Islet precursor cell (in vitro differentiated cells): ENCODE data around the gene NAV1.

ENCODE experiments used
- DNase-seq: peaks from one replicate; pipeline ENCODE4 v3.0.0-alpha.2; 2018

Gene NAV1

DNA sequence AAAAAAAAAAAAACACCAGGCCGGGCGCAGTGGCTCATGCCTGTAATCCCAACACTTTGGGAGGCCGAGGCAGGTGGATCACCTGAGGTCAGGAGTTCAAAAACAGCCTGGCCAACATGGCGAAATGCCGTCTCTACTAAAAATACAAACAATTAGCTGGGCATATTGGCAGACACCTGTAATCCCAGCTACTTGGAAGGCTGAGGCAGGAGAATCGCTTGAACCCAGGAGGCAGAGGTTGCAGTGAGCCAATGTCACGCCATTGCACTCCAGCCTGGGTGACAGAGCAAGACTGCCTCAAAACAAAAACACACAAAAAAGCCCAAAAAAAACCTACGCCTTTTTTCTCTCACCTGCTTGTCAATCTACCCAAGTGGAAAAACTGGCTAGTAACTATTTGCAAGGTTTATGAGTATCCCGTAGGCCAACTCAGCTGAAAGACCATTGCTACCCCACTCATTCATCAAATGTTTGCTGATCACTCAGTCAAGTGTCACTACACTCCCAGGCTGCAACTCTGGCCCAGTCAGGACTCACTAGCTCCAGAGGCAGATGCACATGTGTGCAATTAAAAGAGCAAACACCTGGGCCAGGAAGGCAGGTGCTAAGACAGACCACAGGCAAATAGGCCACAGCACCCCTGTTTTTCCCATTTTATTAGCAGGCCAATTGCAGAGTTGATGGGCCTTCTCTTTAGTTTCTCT is 34.0 kb upstream of the NAV1 start:
- peak; percentile 48 for DNase-seq

DNA sequence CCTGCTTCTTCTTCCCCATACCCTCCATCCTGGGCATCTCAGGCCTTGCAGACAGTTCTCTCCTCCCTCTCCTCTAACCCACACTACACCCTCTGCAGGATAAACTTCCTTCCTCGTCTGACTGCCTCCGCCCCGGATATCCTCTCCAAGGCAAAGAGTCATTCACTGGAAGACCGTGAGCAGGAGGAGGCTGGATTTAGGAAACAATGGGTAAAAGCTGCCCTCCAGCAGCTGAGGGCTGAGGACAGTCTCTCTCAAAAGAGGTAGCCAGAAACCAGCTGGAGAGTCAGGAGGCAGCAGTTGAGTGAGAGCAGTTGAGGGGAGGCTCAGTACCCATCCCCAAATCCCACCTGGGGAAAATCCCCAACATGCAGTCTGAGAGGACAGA is 33.4 kb upstream of the NAV1 start:
- peak; percentile 73 for DNase-seq

DNA sequence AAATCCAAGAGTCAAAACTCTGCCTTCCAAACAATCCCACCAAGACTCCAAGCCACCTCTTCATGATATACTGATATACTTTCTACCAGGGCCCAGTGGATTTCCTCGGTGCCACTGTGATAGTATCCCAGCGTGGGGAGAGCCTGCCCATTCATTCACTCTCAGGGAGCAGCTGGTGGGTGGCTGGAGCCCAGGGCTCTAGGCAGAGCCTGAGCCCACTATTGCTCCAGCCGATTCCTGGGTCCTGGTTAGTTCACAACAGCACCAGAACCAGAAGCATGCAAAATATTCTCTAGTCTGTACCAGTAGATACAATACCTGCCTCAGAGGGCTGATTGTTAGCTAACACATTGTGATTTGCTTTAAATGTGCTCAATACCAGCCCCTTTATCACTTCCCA is 32.8 kb upstream of the NAV1 start:
- peak; percentile 44 for DNase-seq

DNA sequence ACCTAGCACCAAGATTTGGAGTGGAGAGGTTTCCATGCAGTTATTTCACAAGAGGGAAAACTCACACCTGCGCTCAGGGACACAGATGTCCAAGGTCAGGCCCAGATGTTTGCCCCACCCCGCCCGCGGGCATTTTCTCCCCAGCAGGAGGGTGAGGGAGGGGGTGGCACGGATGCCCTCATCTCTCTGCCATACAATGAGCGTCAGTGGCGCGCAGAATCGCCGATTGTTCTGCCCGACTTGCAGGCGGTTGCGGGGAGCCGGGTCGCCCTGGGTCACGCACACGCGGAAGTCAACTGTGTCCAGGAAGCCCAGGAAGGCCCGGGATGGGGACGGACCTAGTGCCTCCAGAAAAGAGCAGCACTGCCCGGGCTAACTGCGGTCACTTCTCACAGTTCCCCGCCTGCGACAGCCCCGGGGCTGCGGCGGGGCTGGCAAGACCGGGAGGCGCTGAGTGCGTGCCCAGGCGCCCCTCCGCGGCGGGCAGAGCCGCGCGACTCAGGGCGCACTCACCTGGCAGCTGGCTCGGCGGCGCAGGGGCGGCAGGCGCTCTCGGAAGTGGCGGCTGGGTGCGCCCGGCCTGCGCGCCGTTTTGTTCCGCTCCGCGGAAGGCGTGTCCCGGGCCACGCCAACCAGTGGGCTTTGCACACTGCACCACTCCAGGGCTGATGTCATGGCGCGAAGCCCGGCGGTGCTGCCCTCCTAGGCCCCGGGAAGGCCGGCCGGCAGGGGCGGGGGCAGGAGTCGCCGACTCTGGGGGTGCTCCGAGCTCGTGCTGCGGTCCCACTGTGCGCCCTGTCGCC is 32.2 kb upstream of the NAV1 start, which contains the start of gene CSRP1:
CSRP1 (minus strand) TSS at position 567 of the 803 bp plus-strand sequence. CDS start 10,820 bp downstream, outside the sequence.
- peak; percentile 89 for DNase-seq

DNA sequence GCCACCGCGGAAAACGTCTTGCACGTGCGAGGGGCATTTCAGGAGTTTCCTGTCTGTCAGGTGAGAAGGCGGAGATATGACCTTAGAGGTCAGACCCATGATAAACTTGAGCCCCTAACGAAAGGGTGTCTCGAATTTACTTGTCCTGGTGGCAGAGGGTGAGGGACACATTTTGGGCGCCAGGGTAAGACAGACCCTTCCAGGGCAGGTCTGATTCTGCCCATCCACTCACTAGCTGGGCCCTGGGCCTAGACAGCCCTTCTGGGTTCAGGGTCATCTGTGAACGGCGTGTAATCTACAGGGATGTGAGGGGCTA is 31.6 kb upstream of the NAV1 start:
- DNase-seq, result no peak

DNA sequence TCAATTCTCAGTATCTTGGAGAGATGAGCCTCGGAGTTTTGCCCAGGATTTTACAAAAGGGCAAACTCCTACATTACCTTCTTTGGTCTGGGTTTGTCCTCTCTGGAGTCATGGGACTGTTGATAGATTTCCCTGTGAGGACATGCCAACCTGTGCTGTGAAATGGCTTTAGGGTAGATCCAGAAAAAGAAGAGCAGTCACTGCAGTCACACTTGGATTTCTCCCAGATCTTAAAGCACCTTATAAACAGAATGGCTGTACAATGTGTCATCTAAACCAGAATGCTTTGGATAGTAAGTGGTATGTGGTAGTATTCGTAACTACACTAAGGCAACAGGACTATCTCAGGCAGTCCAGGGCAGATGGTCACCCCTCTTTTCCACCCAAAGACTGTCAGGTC is 30.1 kb upstream of the NAV1 start:
- peak; percentile 45 for DNase-seq

DNA sequence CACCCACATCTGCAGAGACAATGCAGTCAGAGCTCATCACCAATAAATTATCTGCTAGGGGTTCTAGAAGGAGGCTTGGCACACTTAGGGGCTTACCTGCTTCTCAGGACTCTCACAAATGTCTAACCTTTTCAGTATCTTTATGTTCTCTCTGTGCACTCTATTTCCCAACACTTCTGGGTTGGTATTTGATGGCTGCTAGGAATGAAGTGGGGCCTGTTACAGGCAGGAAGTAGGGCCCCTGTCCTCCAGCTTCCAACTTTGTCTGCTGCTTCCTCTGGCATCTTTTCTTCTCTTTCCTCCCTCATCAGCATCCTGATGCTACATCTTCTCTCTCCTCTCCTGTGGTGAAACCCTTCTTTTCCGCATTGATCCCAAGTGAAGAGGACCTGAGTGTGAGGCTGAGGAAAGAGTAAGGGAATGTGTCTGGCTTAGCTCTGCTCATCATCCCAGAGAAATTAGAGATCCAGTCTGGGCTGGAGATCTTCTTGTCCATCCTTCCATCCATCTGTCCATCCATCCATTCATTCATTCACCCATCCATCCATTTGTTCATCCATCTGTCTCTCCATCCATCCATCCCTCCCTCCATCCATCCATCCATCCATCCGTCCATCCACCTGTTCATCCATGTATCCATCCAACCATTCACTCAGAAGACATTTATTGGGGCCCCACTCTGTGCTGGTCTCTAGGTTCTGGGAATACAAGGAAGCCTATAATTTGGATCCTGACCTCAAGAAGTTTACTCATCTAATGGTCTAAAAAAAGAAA is 29.1 kb upstream of the NAV1 start:
- DNase-seq, result peak; percentile 36

DNA sequence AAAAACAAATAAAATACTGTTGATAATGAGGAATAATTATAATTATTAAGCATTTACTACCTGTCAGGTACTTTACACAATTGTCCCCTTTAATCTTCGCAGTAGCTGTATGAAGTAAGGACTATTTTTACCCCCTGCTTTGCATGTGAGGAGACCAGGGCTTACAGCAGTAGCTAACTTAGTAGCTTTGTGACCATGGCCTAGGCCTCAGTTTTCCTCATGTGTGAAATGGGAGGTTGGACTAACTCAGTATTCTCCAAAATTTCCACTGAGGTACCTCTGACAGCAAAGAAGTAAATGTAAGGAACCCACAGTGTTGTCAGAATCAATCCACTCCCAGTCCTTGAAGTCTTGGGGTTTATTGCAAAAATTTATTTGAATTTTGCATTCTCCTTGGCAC is 28.2 kb upstream of the NAV1 start:
- no peak for DNase-seq

DNA sequence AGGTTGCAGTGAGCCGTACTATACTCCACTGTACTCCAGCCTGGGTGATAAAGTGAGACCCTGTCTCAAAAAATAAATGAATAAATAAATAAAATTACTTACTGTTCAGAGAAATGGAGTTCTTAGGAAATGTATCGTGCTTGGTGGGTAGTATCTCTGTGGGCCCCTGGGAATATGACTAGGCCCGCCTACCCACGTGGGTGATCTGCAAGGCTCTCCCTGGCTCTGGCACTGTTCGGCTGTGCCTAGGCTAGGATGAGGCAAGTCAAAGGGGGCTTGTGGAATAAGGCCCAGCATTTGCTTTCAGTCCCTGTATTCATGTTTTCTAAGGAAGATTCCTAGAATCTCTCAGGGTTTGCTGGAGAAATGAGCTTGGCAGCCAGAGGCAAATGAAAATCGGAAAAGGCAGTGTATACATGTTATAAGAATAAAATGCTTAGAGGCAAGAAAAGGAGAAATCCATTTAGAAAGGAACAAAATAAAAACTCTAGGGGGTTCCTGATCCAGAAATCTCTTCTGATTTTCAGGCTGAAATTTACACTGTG is 27.5 kb upstream of the NAV1 start:
- peak; percentile 46 for DNase-seq

DNA sequence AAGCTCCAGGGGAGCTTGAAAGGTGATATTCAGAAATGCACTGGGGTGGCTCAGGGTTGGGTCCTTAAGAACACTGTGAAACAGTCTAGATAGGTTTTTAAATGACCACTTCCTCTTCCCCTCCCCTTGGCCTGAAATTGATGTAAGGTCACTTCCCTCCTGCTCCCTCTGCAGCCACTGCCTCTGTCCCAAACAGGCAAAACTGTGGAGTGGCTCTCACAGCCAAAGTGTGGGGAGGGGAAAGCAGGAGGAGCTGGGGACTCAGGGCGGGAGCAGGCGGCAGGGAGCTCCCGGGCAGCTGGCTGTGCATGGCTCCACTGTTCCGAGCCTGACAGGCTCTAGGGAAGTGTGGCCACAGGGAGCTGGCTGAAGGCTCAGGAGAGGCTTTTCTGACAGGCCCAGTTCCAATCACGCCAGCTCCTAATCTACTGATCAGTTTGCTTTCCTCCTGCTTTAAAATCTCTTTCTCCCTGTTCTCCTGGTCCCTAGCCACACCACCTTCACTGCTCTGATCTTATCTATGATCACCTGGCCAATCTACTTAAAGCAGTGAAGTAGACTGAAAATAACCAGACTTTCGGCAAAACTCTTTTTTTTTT is 26.9 kb upstream of the NAV1 start:
- DNase-seq, result peak; percentile 97

DNA sequence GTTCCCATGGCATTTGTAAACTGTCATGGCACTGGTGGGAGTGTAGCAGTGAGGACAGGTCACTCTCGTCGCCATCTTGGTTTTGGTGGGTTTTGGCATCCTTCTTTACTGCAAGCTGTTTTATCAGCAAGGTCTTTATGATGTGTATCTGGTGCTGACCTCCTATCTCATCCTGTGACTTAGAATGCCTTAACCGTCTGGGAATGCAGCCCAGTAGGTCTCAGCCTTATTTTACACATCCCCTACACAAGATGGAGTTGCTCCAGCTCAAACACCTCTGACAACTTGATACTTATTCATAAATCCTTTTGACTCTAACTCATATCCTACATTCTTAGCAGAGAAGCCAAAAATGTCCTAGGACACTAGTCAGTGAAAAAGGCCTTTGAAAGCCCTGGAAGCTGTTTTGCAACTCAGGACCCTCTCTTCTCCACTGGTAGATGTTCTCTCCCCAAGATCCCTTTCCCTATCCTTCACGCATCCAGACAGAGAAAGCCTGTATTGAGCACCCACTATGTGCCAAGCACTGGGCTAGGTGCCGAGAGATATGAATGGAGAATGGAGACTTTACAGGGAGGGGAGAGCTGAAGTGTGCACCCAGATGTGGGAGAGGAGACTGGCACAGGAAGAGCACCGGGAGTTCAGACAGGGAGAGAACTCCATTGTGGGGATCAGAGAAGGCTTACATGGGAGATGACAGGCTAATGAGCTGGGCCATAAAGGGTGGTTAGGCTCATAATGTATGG is 25.3 kb upstream of the NAV1 start:
- peak; percentile 67 for DNase-seq

DNA sequence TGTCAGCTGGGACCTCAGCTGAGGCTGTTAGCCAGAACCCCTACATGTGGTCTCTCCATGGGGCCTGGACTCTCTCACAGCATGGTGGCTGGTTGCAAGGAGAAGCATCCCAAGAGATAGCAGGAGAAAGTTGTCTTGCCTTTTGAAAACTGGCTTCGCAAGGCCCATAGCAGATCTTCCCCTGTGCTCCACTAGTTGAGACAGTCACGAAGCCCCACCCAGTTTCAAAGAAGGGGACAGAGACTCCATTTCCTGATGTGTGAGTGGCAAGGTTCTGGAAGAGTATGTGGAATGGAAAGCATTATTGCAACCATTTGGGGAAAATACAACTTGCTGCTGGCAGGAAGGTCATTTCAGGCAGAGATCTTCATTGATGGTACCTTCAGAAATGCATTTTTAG is 24.5 kb upstream of the NAV1 start:
- DNase-seq, result no peak

DNA sequence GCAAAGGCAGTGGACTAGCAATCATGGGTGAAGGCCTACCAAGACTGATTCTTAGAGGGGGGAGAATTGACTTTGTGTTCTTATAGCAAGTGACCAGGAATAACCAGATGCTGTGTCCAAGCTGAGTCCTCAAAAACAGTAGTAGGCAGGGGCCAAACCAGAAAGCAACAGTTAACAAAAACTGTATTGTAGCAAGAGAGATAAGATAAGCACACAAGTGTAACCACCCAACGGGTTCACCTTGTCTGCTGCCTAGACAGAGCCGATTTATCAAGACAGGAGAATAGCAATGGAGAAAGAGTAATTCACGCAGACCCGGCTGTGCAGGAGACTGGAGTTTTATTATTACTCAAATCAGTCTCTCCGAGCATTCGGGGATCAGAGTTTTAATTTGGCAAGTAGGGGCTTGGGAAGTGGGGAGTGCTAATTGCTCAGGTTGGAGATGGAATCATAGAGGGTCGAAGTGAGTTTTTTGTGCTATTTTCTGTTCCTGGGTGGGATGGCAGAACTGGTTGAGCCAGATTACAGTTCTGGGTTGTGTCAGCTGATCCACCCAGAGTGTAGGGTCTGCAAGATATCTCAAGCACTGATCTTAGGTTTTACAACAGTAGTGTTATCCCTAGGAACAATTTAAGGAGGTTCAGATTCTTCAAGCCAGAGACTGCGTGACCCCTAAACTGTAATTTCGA is 23.7 kb upstream of the NAV1 start:
- peak; percentile 78 for DNase-seq

DNA sequence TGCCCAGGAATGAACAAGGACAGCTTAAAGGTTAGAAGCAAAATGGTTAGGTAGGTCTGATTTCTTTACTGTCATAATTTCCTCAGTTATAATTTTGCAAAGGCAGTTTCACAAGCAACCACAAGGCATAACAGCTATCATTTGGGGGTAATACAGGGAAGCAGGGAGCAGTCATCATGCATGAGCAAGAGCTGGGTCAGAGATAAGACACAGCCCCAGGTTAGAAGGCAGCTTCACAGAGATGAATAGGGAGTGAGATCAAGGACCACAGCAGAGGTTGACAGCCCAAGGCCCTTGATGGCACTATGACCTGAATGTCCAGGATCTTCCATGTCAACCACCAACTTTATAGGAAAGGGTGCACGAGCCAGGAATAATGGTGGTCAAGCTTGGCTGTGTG is 23.0 kb upstream of the NAV1 start:
- DNase-seq, result peak; percentile 78

DNA sequence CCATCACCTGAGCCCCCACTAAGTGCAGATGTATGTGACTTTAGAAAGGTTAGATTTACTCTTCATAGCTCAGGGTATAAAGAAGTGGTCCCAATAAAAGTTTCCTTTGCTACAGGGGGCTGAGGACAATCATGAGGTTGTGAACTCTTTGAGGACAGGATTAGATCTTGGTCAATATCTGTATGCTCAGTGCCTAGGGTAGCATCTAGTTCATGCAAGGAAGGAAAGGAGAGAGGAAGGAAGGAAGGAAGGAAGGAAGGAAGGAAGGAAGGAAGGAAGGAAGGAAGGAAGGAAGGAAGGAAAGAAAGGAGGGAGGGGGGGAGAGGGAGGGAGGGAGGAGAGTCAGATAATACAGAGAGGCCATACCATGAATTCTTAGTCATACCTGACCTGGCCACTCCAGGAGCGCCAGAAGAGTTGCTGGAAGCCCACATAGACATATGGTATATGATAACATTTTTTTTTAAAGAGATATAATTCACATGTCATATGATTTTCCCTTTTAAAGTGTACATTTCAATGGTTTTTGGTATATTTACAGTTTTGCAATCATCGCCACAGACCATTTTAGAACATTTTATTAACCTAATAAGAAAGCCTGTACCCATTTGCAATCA is 22.3 kb upstream of the NAV1 start:
- DNase-seq, result peak; percentile 36

DNA sequence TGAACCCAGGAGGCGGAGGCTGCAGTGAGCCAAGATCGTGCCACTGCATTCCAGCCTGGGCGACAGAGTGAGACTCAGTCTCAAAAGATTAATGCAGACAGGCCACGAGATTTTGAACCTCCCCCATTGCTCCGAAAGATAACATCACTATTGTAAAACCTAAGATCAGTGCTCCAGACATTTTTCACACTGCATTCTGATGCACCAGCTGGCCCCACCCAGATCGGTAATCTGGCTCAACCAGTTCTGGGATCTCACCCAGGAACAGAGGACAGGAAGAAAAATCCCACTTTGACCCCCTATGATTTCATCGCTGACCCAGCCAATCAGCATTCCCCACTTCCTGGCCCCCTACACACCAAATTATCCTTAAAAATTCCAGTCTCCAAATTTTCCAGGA is 21.3 kb upstream of the NAV1 start:
- DNase-seq, result peak; percentile 92

DNA sequence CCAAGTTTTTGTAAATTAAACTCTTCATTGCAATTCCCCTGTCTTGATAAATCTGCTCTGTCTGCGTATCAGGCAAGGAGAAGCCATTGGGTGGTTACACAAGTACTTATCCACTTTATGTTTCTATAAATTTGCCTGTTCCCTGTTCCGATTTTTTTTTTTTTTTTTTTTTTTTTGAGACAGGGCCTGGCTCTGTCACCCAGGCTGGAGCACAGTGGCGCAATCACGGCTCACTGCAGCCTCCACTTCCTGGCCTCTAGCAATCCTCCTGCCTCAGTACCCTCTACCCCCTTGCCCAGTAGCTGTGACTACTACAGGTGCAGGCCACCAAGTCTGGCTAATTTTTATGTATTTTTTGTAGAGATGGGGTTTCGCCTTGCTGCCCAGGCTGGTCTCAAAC is 20.9 kb upstream of the NAV1 start:
- DNase-seq, result peak; percentile 38

DNA sequence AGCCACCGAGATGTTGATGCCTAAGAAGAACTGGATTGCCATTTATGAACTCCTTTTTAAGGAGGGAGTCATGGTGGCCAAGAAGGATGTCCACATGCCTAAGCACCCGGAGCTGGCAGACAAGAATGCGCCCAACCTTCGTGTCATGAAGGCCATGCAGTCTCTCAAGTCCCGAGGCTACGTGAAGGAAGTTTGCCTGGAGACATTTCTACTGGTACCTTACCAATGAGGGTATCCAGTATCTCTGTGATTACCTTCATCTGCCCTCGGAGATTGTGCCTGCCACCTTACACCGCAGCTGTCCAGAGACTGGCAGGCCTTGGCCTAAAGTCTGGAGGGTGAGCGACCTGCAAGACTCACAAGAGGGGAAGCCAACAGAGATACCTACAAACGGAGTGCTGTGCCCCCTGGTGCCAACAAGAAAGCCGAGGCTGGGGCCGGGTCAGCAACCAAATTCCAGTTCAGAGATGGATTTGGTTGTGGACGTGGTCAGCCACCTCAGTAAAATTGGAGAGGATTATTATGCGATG is 18.8 kb upstream of the NAV1 start:
- peak; percentile 45 for DNase-seq

DNA sequence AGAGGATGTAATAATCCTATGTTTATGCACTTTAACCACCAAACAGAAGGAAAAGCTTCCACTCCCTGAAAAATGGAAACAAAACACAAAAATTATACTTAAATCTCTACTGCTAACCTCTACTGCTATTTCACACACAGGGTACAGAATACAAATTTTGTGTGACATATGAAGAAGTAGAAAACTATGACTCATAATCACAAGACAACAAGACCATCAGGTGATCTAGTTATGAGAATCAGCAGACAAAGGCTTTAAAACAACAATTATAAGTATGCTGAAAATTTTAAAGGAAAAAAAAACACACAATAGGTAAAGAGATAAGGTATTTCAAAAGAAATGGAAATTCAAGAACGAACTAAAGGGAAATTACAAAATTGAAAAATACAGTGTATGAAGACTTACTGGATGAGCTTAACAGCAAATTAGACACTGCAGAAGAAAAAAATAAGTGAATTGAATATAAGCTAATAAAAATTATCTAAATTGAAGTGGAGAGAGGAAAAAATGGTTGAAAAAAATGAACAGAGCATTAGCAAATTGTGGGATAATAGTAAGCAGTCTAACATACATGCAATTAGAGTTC is 13.6 kb upstream of the NAV1 start:
- DNase-seq, result no peak

DNA sequence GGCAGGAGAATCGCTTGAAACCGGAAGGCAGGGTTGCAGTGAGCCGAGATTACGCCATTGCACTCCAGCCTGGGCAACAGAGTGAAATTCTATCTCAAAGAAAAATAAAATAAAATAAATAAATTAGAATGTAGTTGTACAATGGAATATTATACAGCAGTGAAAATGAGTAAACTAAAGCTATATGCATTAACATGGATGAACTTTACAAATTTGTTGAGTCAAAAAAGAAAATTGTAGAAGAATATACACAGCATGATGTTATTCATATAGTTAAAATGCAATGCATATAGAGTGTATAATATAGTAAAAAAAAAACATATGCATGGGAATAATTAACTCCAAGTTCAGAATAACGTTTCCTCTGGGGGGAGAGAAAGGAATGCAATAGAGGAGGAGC is 11.0 kb upstream of the NAV1 start:
- DNase-seq, result no peak
